Cardiac muscle cell (in vitro differentiated cells and primary cell): ENCODE measurements around the gene NRAP. TPM values are rescaled to one million over a fixed set of nuclear protein-coding genes. Genes with fewer than 3 reads are reported as not detected.

ENCODE experiments used
- DNase-seq, 2 donors: peaks; one replicate each; pipeline versions ENCODE4 v3.0.0 to v3.0.0-alpha.2; 2010 to 2017; ENCODE audit warnings: low read depth in 1 of 2, low spot score in 1 of 2
- H3K27ac ChIP-seq: fragments of 200-600 bp; sonication (generic); 2 replicates; pipeline ENCODE4 v1.5.1; 2016
- H3K27me3 ChIP-seq: fragments of 200-600 bp; sonication (generic); 2 replicates; pipeline ENCODE4 v1.6.0; 2016; ENCODE audit warnings: control low read depth
- H3K36me3 ChIP-seq: fragments of 200-600 bp; sonication (generic); 2 replicates; pipeline ENCODE4 v1.5.1; 2016; ENCODE audit warnings: control low read depth
- H3K4me1 ChIP-seq: fragments of 200-600 bp; sonication (generic); 2 replicates; pipeline ENCODE4 v1.8.1; 2017; ENCODE audit warnings: low read depth, mild to moderate bottlenecking, mixed run types
- H3K4me3 ChIP-seq: fragments of 200-600 bp; sonication (generic); 2 replicates; pipeline ENCODE4 v1.5.1; 2016; ENCODE audit warnings: mild to moderate bottlenecking
- H3K9me3 ChIP-seq: fragments of 200-600 bp; sonication (generic); 2 replicates; pipeline ENCODE4 v1.5.1; 2017; ENCODE audit warnings: low read depth, mild to moderate bottlenecking, control low read depth
- CTCF ChIP-seq: IDR thresholded peaks from 2 replicates; pipeline ENCODE4 v1.5.1; 2012; ENCODE audit warnings: low read depth, mild to moderate bottlenecking, low read length
- polyA plus RNA-seq: library from polyadenylated mRNA; unstranded; fragments of >200 nt; fragmentation: Nextera tagmentation; extraction: Ambion mirVana; gene quantifications from 2 replicates; pipeline ENCODE4 v1.2.1, GENCODE V29; 2016
- total RNA-seq: library from RNA; depleted of rRNA; stranded (reverse); fragments of >200 nt; gene quantifications from 2 replicates; pipeline ENCODE4 v1.2.3, GENCODE V29; 2016

Gene NRAP
- total and polyA plus RNA-seq, 2 experiments from 2014 or later = 0.11 to 0.12 TPM

- DNase-seq = no peak
- no peaks in the 10 kb centered on the region for H3K4me1 ChIP-seq
- peaks cover 3% of the 10 kb centered on the region for H3K27me3 ChIP-seq
- H3K27ac ChIP-seq = no peak overlapping the region
- no peaks in the 10 kb centered on the region for H3K9me3 ChIP-seq
- TF ChIP-seq CTCF = peak; percentile 32
- H3K36me3 ChIP-seq = no peaks in the 10 kb centered on the region
- H3K4me3 ChIP-seq = no peak overlapping the region
Measured at GRCh38 chr10:113616244-113617074, 47.4 kb downstream of the NRAP start.

GRCh38 chr10:113613977-113614690 lies 49.7 kb downstream of the NRAP start:
- H3K4me3 ChIP-seq = no peak overlapping the region
- H3K36me3 ChIP-seq = no peaks in the 10 kb centered on the region
- peaks cover 7% of the 10 kb centered on the region for H3K4me1 ChIP-seq
- no peak for DNase-seq
- no peak overlapping the region for H3K27ac ChIP-seq
- H3K9me3 ChIP-seq = no peaks in the 10 kb centered on the region
- no peak for TF ChIP-seq CTCF
- peaks cover 3% of the 10 kb centered on the region for H3K27me3 ChIP-seq

GRCh38 chr10:113613427-113613826 lies 50.4 kb downstream of the NRAP start:
- H3K4me1 ChIP-seq = peaks cover 7% of the 10 kb centered on the region
- H3K27me3 ChIP-seq = peaks cover 3% of the 10 kb centered on the region
- no peak for DNase-seq
- TF ChIP-seq CTCF = no peak
- no peak overlapping the region for H3K4me3 ChIP-seq
- no peaks in the 10 kb centered on the region for H3K36me3 ChIP-seq
- H3K9me3 ChIP-seq = no peaks in the 10 kb centered on the region
- H3K27ac ChIP-seq = no peak overlapping the region

GRCh38 chr10:113612154-113612553 lies 51.7 kb downstream of the NRAP start:
- no peak for DNase-seq
- no peak for TF ChIP-seq CTCF
- H3K27me3 ChIP-seq = peaks cover 3% of the 10 kb centered on the region
- no peaks in the 10 kb centered on the region for H3K36me3 ChIP-seq
- no peaks in the 10 kb centered on the region for H3K9me3 ChIP-seq
- no peak overlapping the region for H3K4me3 ChIP-seq
- H3K4me1 ChIP-seq = peaks cover 7% of the 10 kb centered on the region
- no peak overlapping the region for H3K27ac ChIP-seq

GRCh38 chr10:113610631-113611601 lies 52.9 kb downstream of the NRAP start:
- Histone ChIP-seq H3K27me3 (peaks cover 3% of the 10 kb centered on the region), H3K4me3 (no peak overlapping the region), H3K9me3 (no peaks in the 10 kb centered on the region), H3K36me3 (no peaks in the 10 kb centered on the region), H3K27ac (no peak overlapping the region), H3K4me1 (peaks cover 7% of the 10 kb centered on the region)
- TF ChIP-seq CTCF = no peak
- DNase-seq = peak in 1 of 2 donors; percentile 46
